IPS-15b (cell line): Measurements from ENCODE around the gene DUOXA1.

Source experiments
- H3K27me3 ChIP-seq: one replicate; pipeline ENCODE4 v1.6.1; 2013; ENCODE audit warnings: low read length; ENCODE audit not compliant: control insufficient read depth, insufficient read depth
- H3K36me3 ChIP-seq: one replicate; pipeline ENCODE4 v1.6.1; 2013; ENCODE audit warnings: low read length; ENCODE audit not compliant: control insufficient read depth, insufficient read depth
- H3K4me1 ChIP-seq: one replicate; pipeline ENCODE4 v1.6.1; 2013; ENCODE audit warnings: mild to moderate bottlenecking, low read length; ENCODE audit not compliant: control insufficient read depth, insufficient read depth
- H3K4me3 ChIP-seq: one replicate; pipeline ENCODE4 v1.5.1; 2013; ENCODE audit warnings: low read depth, low read length
- H3K9ac ChIP-seq: one replicate; pipeline ENCODE4 v1.6.1; 2013; ENCODE audit warnings: low read depth, mild to moderate bottlenecking, low read length
- H3K9me3 ChIP-seq: one replicate; pipeline ENCODE4 v1.6.1; 2013; ENCODE audit warnings: mild to moderate bottlenecking, low read length; ENCODE audit not compliant: control insufficient read depth, insufficient read depth

DUOXA1 gene, protein sequence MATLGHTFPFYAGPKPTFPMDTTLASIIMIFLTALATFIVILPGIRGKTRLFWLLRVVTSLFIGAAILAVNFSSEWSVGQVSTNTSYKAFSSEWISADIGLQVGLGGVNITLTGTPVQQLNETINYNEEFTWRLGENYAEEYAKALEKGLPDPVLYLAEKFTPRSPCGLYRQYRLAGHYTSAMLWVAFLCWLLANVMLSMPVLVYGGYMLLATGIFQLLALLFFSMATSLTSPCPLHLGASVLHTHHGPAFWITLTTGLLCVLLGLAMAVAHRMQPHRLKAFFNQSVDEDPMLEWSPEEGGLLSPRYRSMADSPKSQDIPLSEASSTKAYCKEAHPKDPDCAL

DNA sequence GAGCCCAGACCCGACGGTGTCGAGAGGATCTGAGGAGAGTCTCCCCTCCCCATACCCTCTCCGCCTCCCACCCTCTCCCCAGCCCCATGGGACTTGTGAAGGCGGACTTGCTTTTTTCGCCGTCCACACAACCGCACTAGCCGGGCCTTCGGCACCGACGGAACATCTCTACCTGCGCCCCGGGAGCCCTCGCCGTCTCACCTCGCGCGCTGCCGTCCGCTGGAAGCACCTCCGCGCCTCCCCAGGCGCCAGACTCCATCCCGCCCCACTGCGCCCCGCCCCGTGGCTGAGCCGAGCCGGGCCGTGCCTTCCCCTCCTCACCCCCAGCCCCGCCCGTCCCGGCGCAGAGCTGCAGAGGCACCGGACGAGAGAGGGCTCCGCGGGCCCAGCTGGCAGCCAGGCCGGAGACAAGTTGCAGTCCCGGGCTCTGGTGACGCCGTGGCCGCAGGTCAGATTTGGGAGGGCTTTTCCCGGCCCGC is at the start of gene DUOXA1, which contains the start of gene DUOX1:
Gene DUOXA1, minus strand, starts transcription at position 229 of the 479 bp plus-strand sequence. CDS start 6,865 bp downstream, outside the sequence.
Gene DUOX1, plus strand, starts transcription at position 344 of the 479 bp plus-strand sequence. CDS start 1,973 bp downstream, outside the sequence.
- Histone ChIP-seq H3K4me3 (peak within 1 kb of the TSS; percentile 71), H3K4me1 (no peaks in the 10 kb centered on the region), H3K36me3 (no peaks in the 10 kb centered on the region), H3K9me3 (no peaks in the 10 kb centered on the region), H3K9ac (no peak within 1 kb of the TSS), H3K27me3 (peaks cover 99% of the 10 kb centered on the region)

DNA sequence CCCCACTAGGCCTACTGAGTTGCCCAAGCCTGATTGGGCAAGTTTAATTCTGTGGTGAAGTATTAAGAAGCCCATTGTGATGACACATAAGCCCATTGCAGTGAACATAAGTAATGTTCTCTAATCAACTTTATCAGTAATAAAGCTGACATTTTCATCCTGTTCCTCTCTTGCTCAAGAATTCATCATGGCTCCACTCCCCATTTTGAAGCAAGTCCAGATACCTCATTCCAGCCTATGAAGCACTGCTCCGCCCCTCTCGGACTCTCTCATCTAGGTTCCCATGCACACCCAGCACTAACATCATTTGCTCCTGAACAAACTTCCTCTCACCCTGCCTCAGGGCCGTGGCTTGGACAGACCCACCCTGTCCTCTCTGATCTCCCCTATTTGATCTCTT is 47.6 kb upstream of the DUOXA1 start:
- no peaks in the 10 kb centered on the region for H3K27me3 ChIP-seq
- peaks cover 3% of the 10 kb centered on the region for H3K36me3 ChIP-seq
- no peak overlapping the region for H3K9ac ChIP-seq
- H3K4me1 ChIP-seq = peaks cover 8% of the 10 kb centered on the region
- no peaks in the 10 kb centered on the region for H3K9me3 ChIP-seq
- H3K4me3 ChIP-seq = no peak overlapping the region

GRCh38 chr15:45174577-45174976 is 44.9 kb upstream of the DUOXA1 start:
- no peak overlapping the region for H3K4me3 ChIP-seq

DNA sequence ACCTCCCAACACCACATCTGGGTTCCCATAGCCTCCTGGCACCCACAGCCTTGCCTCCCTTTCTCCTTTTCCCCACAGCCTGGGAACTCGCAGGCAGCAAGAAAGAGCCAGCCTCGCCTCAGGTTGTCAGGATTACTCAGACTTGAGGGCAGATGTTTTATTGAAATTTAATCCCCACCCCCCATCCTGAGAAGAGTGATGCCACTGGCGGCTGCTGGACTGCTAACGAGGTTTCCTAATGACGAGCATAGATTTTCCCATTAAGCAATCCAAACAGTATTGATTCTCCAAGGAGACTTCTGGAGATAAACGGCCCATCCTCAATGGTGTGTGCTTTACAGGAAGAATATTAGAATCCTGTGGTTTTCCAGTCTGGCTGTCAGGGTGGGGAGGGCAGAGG is 44.4 kb upstream of the DUOXA1 start:
- H3K36me3 ChIP-seq = peaks cover 3% of the 10 kb centered on the region
- H3K9ac ChIP-seq = no peak overlapping the region
- H3K4me3 ChIP-seq = no peak overlapping the region
- H3K27me3 ChIP-seq = no peaks in the 10 kb centered on the region
- no peaks in the 10 kb centered on the region for H3K9me3 ChIP-seq
- H3K4me1 ChIP-seq = peaks cover 6% of the 10 kb centered on the region

More at GRCh38 chr15:45174577-45174976, 44.9 kb upstream of the DUOXA1 start:
- H3K36me3 ChIP-seq = peaks cover 3% of the 10 kb centered on the region
- H3K9ac ChIP-seq = no peak overlapping the region
- peaks cover 3% of the 10 kb centered on the region for H3K4me1 ChIP-seq
- H3K27me3 ChIP-seq = no peaks in the 10 kb centered on the region
- no peaks in the 10 kb centered on the region for H3K9me3 ChIP-seq

- Histone ChIP-seq H3K4me1 (peaks cover 8% of the 10 kb centered on the region), H3K36me3 (no peaks in the 10 kb centered on the region), H3K9ac (no peak overlapping the region)
These were observed 42.2 kb upstream of the DUOXA1 start for GRCh38 chr15:45171912-45172311.

DNA sequence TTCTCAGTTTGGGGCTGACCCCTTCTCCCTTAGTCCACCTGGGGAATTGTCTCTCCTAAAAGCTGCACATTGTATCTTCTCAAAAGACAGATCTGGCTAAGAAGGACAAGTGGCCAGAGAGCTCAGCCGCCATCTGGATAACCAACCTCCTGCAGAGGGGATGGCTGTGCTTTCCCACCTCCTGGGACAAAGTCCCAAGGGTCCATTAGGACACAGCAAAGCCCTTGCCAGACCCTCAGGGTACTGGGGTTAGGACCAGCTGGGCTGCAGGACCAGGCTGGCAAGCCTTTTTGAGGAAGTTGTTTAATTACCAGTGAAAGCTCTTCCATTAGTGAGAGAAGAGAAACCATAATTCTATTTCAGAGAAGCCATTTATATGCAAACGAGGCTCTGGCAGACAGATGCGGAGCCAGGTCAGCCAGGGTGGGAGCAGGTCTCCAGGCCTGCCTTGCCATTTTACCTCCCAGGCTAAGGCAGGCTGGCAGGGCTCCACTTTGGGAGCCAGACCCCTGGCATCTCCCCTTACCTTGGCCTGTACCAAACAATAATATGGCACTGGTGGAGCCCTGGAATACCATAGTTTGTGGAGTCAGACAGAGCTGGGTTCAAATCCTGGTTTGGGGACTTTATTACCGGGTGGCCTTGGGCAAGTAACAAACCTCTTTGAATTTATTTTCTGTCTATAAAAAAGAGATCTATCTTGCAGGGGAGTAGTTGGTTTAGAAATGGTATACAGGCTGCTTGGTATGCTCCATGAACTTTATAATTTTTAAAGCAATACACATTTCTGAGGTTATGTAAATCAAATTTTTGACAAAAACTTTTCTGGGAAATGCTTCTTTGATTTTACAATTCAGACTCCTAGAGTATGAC is 40.2 kb upstream of the DUOXA1 start:
- Histone ChIP-seq H3K9me3 (no peaks in the 10 kb centered on the region), H3K4me1 (peaks cover 8% of the 10 kb centered on the region), H3K27me3 (no peaks in the 10 kb centered on the region), H3K4me3 (no peak overlapping the region), H3K9ac (no peak overlapping the region), H3K36me3 (no peaks in the 10 kb centered on the region)

More at GRCh38 chr15:45171912-45172311, 42.2 kb upstream of the DUOXA1 start:
- no peak overlapping the region for H3K4me3 ChIP-seq
- H3K27me3 ChIP-seq = no peaks in the 10 kb centered on the region
- no peaks in the 10 kb centered on the region for H3K9me3 ChIP-seq

- Histone ChIP-seq H3K9ac (no peak overlapping the region), H3K4me3 (no peak overlapping the region), H3K4me1 (peaks cover 8% of the 10 kb centered on the region), H3K9me3 (no peaks in the 10 kb centered on the region), H3K27me3 (no peaks in the 10 kb centered on the region), H3K36me3 (no peaks in the 10 kb centered on the region)
These were observed 39.3 kb upstream of the DUOXA1 start for GRCh38 chr15:45168751-45169551.

DNA sequence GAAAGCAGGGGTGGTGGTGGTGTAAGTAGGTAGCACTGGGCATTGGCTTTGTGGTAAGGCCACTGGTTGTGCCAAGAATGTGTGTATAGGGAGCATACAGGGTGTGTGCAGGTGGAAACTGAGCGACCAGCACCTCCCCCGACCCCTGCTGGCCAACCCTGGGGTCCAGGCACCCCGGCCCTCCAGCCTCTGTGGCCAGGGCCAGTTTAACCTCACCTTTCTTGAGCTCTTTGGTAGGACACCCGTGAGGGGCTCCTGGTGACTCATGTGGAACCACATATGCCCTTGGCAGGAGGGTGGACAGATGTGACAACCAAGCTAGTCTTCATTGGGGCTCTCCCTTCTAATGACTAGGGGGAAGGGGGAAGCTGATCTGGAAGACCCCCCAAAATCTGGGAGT is 38.6 kb upstream of the DUOXA1 start:
- Histone ChIP-seq H3K36me3 (no peaks in the 10 kb centered on the region), H3K9ac (no peak overlapping the region), H3K27me3 (no peaks in the 10 kb centered on the region), H3K9me3 (no peaks in the 10 kb centered on the region), H3K4me1 (peaks cover 8% of the 10 kb centered on the region), H3K4me3 (no peak overlapping the region)

GRCh38 chr15:45167631-45168205 is 38.0 kb upstream of the DUOXA1 start:
- no peaks in the 10 kb centered on the region for H3K9me3 ChIP-seq
- H3K4me3 ChIP-seq = peak overlapping the region; percentile 68
- no peaks in the 10 kb centered on the region for H3K27me3 ChIP-seq

DNA sequence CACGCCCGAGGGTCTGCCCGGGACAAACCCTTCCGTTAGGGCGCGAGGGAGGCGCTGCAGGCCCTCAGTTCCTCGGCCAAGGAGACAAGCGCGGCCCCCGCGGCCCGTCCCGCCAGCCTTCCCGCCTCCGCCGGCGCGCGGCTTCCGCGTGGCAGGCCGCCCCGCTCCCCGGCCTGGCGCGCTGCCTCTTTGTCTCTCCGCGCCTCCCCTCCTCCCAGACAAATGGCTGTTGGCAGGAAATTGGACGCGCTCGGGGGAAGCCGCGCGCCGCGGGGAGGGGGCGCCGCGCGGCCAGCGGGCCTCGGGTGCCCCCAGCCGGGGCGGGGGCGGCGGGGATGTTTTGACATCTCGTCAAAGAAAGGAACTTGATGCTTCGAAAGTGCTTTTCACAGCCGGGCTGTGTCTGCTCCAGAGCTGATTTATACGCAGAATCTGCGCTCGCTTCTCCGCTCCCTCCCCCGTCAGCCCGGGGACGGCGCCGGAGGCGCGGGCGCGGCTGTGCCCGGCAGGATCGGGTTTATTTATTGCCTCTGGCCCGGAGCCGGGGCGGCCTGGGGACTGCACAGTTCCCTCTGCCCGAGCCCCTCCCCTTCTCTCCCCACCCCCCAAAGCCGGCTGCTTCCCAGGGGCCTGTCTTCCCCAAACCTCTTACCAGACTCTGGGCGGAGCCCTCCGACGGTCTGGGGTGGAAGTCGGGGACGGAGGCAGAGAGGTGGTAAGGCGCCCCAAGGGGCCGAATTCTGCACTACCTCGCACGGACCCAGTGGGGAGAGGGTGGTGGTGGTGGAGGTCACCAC is 37.4 kb upstream of the DUOXA1 start:
- no peaks in the 10 kb centered on the region for H3K36me3 ChIP-seq
- no peaks in the 10 kb centered on the region for H3K27me3 ChIP-seq
- H3K9ac ChIP-seq = peak overlapping the region; percentile 61
- H3K9me3 ChIP-seq = no peaks in the 10 kb centered on the region
- H3K4me1 ChIP-seq = peaks cover 8% of the 10 kb centered on the region
- peak overlapping the region; percentile 68 for H3K4me3 ChIP-seq

More at GRCh38 chr15:45167631-45168205, 38.0 kb upstream of the DUOXA1 start:
- no peak overlapping the region for H3K9ac ChIP-seq
- H3K36me3 ChIP-seq = no peaks in the 10 kb centered on the region
- H3K4me1 ChIP-seq = peaks cover 8% of the 10 kb centered on the region
